ENCODE results near the gene PRR5L.

PRR5L gene

GRCh38 chr11:36380296-36381014, 84.4 kb downstream of the PRR5L start:
- DNase-seq = no peak

DNA sequence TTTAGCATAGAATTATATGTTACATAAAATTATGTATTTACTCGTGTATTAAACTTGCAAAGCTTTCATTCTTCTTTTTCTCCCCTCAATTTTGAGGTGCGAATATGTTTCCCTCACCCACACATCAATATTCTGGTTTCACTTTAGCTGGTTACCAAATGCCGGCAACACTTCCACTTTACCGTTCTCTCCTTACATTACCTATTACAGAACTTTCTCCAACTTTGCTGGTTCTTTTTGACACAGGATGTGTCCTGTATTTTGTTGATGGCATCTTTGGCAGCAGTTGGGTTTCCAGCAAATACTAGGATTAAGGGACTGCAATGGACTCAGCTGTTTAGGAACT, 84.9 kb downstream of the PRR5L start:
- no peak for DNase-seq

- DNase-seq = no peak
Observed at GRCh38 chr11:36383195-36383594, 87.1 kb downstream of the PRR5L start.

GRCh38 chr11:36385121-36385970, 89.3 kb downstream of the PRR5L start:
- DNase-seq = no peak

DNA sequence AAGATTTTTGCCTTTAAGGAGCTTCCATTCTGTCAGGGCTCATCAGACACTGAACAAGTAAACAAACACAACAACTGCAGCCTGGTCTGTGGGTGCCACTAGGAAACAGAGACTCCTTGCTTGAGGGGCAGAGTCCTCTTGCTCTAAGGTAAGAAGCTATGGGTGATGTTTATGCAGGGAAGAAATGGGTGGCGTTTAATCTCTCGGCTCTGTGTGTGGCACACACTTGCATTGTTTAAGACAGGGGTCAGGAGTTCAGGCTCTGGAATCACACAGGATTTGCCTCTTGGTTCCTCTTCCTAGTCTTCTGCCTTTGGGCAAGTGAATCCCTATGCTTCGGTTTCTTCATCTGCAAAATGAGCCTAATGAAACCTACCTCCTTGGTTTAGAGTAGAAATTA, 90.3 kb downstream of the PRR5L start:
- no peak for DNase-seq

DNA sequence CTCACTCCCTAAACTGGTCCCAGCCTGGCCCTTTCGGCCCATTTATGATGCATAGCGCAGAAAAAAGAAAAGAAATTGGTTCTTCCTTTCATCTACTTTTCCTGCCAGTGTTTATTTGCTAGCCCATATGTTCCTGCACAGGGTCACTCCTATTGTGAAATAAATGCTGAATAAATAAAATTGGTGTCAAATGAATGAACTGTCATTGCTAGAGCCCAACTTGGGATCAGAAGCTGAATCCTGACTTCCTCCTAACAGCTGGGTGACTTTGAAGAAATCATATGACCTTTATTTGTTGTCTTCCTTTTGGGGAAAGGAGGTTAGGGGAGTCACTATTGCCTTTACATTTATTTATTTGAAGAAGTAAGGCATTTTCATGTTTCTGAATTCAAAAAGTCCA, 92.0 kb downstream of the PRR5L start:
- DNase-seq = no peak

DNA sequence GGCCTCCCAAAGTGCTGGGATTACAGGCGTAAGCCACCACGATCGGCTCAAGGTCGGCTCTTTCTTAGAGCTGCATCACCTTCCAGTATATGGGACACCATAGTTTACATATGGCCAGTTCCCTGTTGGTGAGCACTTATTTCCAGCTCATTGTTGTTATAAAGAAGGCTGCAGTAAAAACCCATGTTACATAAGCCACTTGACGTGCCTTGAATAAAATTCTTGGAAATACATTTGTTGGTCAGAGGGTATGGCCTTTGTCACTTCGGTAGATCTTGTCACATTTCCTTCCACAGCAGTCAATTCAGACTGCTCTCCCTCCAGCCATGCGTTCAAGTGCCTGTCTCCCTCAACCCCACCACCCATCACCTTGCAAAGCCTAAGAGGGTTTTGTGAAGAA, 92.9 kb downstream of the PRR5L start:
- no peak for DNase-seq

DNA sequence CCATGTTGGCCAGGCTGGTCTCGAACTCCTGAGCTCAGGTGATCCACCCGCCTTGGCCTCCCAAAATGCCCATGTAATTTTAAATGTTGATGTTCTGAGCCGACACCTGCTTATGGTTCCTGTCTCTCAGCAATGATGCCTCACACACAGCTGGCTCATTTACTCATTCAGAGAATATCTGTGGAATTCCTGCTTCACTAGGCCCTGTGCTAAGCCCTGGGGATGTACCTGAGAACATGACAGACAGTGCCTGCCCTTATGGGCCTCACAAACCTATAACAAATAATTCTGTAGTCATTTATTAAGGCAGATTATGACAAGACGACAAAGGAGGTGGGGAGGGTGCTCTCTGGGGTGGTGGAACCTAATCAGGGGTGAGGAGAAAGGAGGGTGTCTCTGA, 93.7 kb downstream of the PRR5L start:
- DNase-seq = no peak

- no peak for DNase-seq
Observed at GRCh38 chr11:36390963-36391471, 94.9 kb downstream of the PRR5L start.

DNA sequence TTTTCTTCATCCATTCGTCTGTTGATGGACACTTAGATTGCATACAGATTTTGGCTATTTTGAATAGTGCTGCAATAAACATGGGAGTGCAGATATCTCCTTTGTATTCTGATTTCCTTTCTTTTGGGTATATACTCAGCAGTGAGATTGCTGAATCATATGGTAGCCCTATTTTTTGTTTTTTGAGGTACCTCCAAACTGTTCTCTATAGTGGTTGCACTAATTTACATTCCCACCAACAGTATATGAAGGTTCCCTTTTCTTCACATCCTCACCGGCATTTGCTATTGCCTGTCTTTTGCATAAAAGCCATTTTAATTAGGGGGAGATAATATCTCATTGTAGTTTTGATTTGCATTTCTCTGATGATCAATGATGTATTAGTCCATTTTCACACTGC, 96.1 kb downstream of the PRR5L start:
- no peak for DNase-seq

DNA sequence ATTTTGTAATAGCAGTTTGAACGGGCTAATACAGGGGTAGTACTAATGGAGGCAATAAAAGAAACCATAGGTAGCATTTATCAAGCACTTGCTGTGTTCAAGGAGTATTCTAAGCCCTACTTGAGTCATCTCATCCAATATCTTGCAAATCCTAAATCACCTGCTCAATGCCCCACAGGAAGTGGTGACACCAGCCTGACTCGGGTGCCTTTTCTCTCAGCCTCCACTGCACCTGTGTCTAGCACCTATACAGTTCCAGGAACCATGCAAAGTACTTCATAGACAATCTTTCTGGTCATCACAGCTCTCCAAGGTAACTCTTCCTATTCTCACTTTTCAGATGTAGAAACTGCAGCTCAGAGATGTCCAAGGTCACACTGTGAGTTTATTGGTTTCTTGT, 98.0 kb downstream of the PRR5L start:
- DNase-seq = no peak

- DNase-seq = no peak
Observed at GRCh38 chr11:36394926-36395325, 98.8 kb downstream of the PRR5L start.

- no peak for DNase-seq
Observed at GRCh38 chr11:36395978-36396736, 100.1 kb downstream of the PRR5L start.

DNA sequence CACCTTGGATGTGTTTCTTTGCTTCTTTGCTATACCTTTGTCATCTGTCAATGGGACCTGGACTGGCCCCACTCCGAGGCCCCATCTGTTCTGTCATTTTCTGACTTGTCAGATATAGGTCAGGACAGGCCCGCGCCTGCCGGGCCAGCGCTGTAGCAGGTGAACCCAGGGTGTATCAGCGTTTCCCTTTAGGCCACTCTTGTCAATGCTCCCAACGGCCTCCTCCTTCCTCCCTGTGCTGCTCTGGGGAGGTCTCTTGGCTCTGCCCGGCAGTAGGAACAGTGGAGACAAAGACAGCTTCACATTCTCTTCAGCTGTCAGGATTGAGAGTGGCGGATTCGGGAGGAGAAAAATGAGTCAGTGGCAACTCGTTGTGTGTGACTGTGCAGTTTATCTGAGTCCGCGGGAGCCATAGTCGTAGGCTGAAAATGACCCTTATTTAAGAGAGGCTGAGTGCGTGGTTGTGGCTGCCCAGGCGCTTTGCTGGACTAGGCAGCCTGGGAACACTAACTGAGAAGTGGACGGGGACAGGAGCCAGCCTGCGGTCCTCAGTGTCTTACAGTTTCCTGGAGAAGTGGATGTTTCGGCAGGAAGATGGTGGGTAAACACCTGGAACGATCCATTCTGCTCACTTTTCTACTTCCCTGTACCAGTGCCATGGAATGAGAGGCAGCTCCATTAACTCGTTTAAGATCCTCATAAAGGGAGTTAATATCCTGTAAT, 102.3 kb downstream of the PRR5L start:
- DNase-seq = no peak

DNA sequence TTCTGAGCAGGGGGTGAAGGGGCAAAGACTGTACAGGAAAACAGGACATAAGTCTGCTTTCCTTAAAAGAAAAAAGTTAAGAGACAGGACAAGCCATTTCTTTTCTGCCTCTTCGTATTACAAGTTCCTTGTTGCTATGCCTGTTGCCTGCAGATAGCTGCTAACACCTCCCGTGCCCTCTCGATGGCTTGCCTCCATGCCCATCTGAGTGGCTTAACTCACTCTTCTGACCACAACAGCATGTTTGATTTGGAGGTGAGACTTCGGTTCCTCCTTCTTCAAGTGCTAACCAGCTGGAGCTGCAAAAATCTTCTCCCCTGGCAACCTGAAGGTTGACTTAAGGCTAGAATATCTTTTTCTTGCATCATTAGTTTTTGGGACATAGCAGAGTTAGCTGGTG, 103.1 kb downstream of the PRR5L start:
- no peak for DNase-seq

DNA sequence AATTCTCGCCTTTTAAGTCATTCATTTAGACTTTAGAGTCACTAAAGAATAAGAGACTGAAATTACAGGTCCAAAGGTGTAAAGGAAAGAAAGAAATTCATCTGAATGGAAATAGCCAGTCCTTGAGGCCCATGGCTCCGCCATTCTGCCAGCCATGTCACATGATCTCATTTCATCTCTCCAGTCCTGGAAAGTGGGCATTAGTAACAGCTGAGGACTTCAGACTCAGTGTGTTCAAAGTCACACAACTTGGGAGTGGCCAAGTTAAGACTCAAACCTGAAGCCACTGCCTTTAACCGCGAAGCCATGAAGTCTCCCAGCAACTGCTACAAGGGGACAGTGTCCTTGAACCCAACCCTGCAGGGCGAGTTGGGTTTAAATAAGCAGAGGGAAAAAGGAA, 103.7 kb downstream of the PRR5L start:
- no peak for DNase-seq

DNA sequence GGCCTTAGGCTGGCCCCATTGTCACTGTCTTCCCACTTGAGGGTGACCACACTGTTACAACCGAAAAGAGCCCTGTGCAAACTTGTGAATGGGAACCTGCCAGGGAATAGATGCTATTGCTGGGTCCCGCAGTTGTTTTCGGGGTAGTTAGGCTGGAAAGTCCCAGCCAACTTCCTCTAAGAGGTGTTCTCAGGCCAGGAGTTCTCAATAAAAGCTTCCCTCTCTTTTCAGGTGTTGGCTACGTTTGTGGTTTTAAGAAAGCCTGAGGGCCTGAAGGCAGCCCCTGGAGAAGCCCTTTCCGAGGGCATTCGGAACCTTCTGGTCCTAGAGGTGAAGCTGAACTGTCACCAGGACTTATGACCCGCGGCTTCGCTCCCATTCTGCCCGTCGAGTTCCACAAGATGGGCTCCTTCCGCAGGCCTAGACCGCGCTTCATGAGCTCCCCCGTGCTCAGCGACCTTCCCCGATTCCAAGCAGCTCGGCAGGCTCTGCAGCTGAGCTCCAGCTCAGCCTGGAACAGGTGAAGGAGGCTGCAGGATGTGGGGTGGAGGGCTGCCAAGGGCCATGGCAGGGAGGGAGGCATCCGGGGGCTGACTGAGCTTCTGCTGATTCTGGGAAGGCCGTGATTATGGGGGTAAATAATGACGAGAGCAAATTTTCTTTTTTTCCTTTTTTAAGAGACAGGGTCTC, 104.8 kb downstream of the PRR5L start:
- DNase-seq = no peak

GRCh38 chr11:36402568-36403170, 106.6 kb downstream of the PRR5L start:
- no peak for DNase-seq

DNA sequence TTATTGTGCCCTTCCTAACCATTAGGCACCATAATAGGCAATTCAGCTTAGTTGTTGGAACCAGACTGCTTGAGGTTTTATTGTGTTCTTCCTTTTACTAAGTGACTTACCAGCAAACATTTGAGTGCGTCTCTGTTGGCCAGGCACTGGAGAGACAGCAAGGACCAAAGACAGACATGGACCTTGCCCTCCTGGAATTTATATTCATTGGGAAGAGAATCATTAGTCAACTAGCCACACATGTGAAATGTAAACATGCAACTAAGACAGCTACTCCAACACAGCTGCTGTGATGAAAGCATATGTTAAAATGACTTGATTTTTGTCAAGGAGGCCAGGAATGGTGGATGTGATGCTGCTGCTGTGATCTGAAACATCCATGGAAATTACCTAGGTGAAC, 107.6 kb downstream of the PRR5L start:
- no peak for DNase-seq

DNA sequence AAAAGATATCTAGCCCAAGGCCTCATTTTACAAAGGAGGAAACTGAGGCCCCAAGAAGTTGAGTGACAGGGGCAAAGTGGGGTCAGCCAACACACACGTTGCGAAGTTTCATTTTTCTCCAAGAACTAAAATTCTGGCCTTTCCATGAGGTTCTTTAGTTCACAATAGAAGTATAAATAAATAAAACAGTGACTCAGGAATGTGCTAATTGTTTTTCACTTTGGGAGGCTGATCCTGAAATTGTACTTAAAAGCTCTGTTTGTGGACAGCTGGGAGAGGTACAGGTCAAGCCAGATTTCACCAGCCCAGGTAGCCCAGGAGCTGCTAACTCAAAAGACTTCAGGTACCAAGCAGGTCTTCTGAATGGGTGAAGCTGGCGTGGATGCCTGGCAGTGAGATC, 108.7 kb downstream of the PRR5L start:
- no peak for DNase-seq

DNA sequence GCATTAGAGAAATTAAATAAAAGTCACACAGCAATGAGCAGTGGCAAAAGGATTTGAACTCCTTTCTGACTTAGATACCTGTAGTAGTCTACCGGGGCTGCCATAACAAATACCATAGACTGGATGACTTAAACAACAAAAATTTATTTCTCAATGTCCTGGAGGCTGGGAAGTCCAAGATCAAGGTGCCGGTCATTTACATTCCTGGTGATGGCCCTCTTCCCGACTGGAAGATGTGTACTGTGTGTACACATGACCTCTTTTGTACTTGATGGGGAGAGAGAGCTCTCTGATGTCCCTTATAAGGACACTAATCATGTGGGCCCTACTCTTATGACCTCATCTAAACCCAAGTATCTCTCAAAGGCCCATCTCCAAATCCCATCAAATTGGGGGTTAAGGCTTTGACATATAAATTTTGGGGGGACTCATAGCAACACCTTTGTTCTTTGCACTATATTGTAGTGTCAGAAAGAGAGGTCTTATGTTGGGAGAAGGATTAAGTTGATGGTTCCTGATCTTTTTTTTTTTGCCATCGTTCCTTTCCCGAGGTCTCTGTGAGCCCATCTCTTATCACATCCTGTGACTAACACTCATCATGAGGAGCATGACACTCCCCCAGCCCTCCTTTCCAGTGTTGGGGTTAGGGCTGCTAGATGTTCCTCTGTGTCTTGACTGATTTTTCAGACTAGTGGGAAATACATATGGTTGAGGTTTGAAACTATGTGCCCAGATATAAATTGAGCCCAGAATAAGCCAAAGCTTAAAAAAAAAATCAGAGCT, 109.7 kb downstream of the PRR5L start:
- no peak for DNase-seq
